ENCODE data around the gene ST8SIA3.
A peak's percentile ranks its signal among the peaks of the same experiment; 100 is the strongest.
"Not testable (repeated sequence)": the region's sequence is repeated elsewhere in the genome, so short reads cannot be mapped to it uniquely, and the experiment has no call there.

ST8SIA3 gene

DNA sequence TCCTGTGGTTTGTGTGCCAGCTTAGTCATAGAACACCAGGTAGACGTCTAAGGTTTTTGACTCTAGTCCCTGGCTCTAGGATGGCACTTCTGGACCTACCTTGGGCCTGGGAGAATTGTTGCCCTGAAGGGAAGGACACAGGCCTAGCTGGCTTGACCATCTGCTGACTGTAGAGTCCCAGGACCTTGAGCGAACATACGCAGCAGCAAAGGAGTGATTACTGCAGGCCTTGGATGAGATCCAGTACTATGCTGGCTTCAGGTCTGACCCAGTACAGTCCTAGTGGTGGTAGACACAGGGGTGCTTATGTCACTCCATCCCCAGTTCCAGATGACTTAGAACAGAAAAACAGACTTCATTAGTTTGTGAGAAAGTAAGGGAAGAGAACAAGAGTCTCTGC lies 37.7 kb downstream of the ST8SIA3 start:
- no peak for DNase-seq (ENCODE audit: low read depth)
- TF ChIP-seq, protein P1, sequence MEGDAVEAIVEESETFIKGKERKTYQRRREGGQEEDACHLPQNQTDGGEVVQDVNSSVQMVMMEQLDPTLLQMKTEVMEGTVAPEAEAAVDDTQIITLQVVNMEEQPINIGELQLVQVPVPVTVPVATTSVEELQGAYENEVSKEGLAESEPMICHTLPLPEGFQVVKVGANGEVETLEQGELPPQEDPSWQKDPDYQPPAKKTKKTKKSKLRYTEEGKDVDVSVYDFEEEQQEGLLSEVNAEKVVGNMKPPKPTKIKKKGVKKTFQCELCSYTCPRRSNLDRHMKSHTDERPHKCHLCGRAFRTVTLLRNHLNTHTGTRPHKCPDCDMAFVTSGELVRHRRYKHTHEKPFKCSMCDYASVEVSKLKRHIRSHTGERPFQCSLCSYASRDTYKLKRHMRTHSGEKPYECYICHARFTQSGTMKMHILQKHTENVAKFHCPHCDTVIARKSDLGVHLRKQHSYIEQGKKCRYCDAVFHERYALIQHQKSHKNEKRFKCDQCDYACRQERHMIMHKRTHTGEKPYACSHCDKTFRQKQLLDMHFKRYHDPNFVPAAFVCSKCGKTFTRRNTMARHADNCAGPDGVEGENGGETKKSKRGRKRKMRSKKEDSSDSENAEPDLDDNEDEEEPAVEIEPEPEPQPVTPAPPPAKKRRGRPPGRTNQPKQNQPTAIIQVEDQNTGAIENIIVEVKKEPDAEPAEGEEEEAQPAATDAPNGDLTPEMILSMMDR (IDR thresholded peaks at IDR 0.05; ENCODE audit: insufficient read depth, low read depth, low read length, missing control alignments): no peak

DNA sequence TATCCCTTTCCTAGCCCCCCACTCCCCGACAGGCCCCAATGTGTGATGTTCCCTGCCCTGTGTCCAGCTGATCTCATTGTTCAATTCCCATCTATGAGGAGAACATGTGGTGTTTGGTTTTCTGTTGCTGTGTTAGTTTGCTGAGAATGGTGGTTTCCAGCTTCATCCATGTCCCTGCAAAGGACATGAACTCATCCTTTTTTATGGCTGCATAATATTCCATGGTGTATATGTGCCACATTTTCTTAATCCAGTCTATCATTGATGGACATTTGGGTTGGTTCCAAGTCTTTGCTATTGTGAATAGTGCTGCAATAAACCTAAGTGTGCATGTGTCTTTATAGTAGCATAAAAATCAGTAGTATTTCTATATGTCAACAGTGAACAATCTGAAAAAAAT lies 42.4 kb downstream of the ST8SIA3 start:
- H3K4me3 ChIP-seq (ENCODE audit: low read length); DNase-seq (ENCODE audit: low read depth): not testable (repeated sequence)

More for the DNA sequence above, 37.7 kb downstream of the ST8SIA3 start:
- no peak overlapping the region for H3K4me3 ChIP-seq (ENCODE audit: low read length)

DNA sequence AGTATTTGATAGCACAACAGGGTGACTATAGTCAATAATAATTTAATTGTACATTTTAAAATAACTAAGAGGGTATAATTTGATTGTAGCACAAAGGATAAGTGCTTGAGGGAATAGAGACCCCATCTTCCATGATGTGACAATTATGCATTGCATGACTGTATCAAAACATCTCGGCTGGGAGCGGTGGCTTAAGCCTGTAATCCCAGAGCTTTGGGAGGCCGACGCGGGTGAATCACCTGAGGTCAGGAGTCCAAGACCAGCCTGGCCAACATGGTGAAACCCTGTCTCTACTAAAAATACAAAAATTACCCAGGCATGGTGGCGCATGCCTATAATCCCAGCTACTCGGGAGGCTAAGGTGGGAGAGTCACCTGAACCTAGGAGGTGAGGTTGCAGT lies 44.5 kb downstream of the ST8SIA3 start:
- H3K4me3 ChIP-seq (ENCODE audit: low read length); DNase-seq (ENCODE audit: low read depth): not testable (repeated sequence)

DNA sequence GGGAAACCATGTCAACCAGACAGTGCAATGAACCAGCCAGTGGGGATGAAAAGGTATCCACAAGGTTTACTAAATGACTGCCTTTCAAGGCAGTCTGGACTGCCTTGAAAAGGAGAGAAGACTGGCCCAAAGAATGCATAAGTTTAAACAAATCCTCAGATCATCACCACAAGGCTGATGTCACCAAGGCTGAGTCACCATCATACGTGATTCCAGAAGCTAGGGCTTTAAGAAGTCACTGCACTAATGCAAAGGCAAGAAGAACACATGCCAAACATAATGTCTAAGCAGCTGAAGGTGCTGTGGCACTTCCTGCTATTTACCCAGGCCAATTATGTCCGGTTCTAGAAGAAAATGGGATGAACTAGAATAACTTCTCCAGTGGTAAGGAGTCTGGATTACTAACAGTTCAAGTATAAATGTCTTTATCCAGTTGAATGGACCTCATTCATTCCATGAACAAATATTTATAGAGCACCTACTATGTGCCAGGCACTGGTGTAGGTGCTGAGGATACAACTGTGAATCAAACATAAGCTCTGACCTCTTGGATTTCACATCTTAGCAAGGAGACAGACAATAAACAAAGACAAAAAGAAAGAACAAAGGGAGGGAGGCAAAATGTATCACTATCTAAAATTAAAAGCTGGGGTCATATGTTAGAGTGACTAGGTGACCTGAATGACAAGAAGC lies 45.2 kb downstream of the ST8SIA3 start:
- TF ChIP-seq, protein P1 (IDR thresholded peaks at IDR 0.05; ENCODE audit: insufficient read depth, low read depth, low read length, missing control alignments): no peak
- DNase-seq (ENCODE audit: low read depth): peak; percentile 42
- H3K4me3 ChIP-seq (ENCODE audit: low read length): no peak overlapping the region

DNA sequence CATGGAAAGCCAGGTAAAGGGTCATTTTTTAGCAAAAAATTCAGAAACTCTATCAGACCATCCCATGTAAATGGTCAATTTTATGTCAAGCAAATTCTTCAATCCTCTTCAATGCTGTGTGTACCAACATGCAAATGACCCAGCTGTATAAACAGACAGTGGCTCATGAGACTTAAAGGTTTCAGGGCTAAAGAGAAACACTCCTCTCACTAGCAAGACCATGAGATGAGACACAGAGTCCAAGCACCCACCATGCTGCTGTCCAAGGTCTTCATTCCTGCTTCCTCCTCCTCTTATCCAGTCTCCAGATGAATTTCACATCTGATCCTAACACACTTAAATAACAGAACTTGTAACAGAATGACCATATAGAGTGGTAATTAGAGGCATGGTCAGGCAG lies 52.0 kb downstream of the ST8SIA3 start:
- TF ChIP-seq, protein P1 (IDR thresholded peaks at IDR 0.05; ENCODE audit: insufficient read depth, low read depth, low read length, missing control alignments): no peak
- no peak for DNase-seq (ENCODE audit: low read depth)
- H3K4me3 ChIP-seq (ENCODE audit: low read length): no peak overlapping the region

DNA sequence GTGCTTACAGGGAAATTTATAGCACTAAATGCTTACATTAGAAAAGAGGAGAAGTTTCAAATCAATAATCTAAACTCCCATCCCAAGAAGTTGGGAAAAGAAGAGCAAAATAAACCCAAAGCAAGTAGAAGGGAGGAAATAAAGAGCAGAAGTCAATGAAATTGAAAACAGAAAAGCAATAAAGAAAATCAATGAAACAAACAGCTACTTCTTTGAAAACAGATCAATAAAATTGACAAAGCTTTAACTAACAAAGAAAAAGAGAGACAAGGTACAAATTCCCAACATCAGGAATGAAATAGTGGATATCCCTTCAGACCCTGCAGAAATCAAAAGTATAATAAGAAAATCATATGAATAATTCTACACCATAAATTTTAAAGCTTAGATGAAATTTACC lies 57.3 kb downstream of the ST8SIA3 start:
- H3K4me3 ChIP-seq (ENCODE audit: low read length): no peak overlapping the region
- TF ChIP-seq, protein P1 (IDR thresholded peaks at IDR 0.05; ENCODE audit: insufficient read depth, low read depth, low read length, missing control alignments): no peak
- no peak for DNase-seq (ENCODE audit: low read depth)

DNA sequence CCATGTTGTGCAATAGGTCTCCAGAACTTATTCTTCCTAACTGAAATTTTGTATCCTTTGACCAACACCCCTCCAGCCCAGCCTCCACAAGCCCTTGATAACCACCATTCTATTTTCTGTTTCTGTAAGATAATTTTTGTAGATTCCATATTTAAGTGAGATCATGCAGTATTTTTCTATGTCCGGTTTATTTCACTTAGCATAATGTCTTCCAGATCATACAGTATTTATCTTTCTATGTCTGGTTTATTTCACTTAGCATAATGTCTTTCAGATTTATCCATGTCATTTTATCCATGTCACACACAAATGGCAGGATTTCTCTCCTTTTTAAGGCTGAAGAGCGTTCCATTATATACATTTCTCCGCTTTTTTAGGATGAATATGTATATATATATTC lies 58.4 kb downstream of the ST8SIA3 start:
- TF ChIP-seq, protein P1 (IDR thresholded peaks at IDR 0.05; ENCODE audit: insufficient read depth, low read depth, low read length, missing control alignments): no peak
- no peak overlapping the region for H3K4me3 ChIP-seq (ENCODE audit: low read length)
- no peak for DNase-seq (ENCODE audit: low read depth)

DNA sequence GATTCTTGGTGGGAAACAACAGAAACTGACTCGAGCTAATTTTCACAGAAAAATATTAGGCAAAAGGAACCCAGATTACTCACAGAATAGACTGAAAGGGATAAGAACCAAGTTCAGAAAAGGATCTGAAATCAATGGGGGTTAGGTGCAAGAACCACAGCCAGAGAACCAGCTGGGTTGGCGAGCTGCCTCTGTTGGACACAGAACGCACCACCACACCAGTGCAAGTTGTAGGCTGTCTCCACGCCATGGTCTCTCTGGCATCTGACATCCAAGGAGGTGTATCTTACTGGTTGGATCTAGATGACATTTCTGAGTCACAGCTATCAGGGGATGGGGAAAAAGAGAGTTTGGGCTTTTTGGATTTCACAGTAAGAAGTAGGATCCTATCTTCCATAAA lies 64.2 kb downstream of the ST8SIA3 start:
- no peak for DNase-seq (ENCODE audit: low read depth)
- H3K4me3 ChIP-seq (ENCODE audit: low read length): no peak overlapping the region
- TF ChIP-seq, protein P1 (IDR thresholded peaks at IDR 0.05; ENCODE audit: insufficient read depth, low read depth, low read length, missing control alignments): no peak

Measured in epithelial cell of esophagus (primary cell).